ENCODE measurements around the gene BABAM1.

GRCh38 chr19:17225053-17225452, 42.2 kb upstream of the BABAM1 start:
- TF ChIP-seq EZH2 (IDR thresholded peaks at IDR 0.05; ENCODE audit: insufficient read depth, poor library complexity, severe bottlenecking) (no peak), EZH2phosphoT487 (IDR thresholded peaks at IDR 0.05; ENCODE audit: insufficient read depth, low read depth) (no peak)
